ENCODE measurements around the gene YWHAG. TPM values are rescaled to one million over a fixed set of nuclear protein-coding genes. Genes with fewer than 3 reads are reported as not detected.

YWHAG gene
- polyA plus RNA-seq, 3 donors: 6.9 to 12.2 (median 9.3) TPM

GRCh38 chr7:76343294-76343930 is 15.4 kb downstream of the YWHAG start:
- Histone ChIP-seq H3K4me3 (replicated peaks in 1 of 3; ENCODE audit: low read depth in 2 of 3, low read length in 3 of 3) (no peak overlapping the region), H3K27ac (ENCODE audit: low read depth in 1 of 2, low read length in 2 of 2) (peak overlapping the region in 1 of 2 donors; percentile 11), H3K36me3 (replicated peaks in 1 of 2; ENCODE audit: control insufficient read depth in 1 of 2, insufficient read depth in 2 of 2, low read length in 2 of 2) (peaks cover 50 to 91% of the 10 kb centered on the region in 2 donors), H3K9me3 (replicated peaks in 1 of 2; ENCODE audit: control insufficient read depth in 1 of 2, insufficient read depth in 1 of 2, low read length in 2 of 2) (no peaks in the 10 kb centered on the region), H3K79me2 (ENCODE audit: insufficient read depth, low read length) (peaks cover 100% of the 10 kb centered on the region), H3K4me2 (replicated peaks; ENCODE audit: extremely low read depth, low read length, poor library complexity, severe bottlenecking) (no peak overlapping the region), H2AFZ (ENCODE audit: insufficient read depth, low read depth, low read length, poor library complexity, severe bottlenecking) (no peak overlapping the region), H3K27me3 (ENCODE audit: control insufficient read depth in 2 of 2, insufficient read depth in 2 of 2, low read length in 2 of 2) (no peaks in the 10 kb centered on the region), H4K20me1 (ENCODE audit: insufficient read depth, low read length) (peaks cover 100% of the 10 kb centered on the region), H3K4me1 (ENCODE audit: control insufficient read depth in 1 of 2, insufficient read depth in 2 of 2, low read length in 2 of 2) (peaks cover 6 to 7% of the 10 kb centered on the region in 2 donors), H3K9ac (ENCODE audit: insufficient read depth, low read length, poor library complexity, severe bottlenecking) (no peak overlapping the region)
- intact Hi-C loops (cut with micrococcal nuclease): no loop called here
- peaks cover 39% of the 10 kb centered on the region for H3K4me1 Mint-ChIP-seq
- TF ChIP-seq, protein P1, sequence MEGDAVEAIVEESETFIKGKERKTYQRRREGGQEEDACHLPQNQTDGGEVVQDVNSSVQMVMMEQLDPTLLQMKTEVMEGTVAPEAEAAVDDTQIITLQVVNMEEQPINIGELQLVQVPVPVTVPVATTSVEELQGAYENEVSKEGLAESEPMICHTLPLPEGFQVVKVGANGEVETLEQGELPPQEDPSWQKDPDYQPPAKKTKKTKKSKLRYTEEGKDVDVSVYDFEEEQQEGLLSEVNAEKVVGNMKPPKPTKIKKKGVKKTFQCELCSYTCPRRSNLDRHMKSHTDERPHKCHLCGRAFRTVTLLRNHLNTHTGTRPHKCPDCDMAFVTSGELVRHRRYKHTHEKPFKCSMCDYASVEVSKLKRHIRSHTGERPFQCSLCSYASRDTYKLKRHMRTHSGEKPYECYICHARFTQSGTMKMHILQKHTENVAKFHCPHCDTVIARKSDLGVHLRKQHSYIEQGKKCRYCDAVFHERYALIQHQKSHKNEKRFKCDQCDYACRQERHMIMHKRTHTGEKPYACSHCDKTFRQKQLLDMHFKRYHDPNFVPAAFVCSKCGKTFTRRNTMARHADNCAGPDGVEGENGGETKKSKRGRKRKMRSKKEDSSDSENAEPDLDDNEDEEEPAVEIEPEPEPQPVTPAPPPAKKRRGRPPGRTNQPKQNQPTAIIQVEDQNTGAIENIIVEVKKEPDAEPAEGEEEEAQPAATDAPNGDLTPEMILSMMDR (IDR thresholded peaks at IDR 0.05): no peak
- no peaks in the 10 kb centered on the region for H3K27me3 Mint-ChIP-seq (ENCODE audit: low read depth in 3 of 3)
- H3K4me3 Mint-ChIP-seq: no peak overlapping the region
- 95% methylated on average over 5 of the region's 6 CpGs for WGBS (ENCODE audit: insufficient coverage)
- peak overlapping the region in 2 of 7 donors; percentile 8 to 20 for H3K27ac Mint-ChIP-seq
- peaks cover 55 to 86% of the 10 kb centered on the region in 2 donors for H3K36me3 Mint-ChIP-seq
- DNase-seq: no peak
- H3K9me3 Mint-ChIP-seq: no peaks in the 10 kb centered on the region

DNA sequence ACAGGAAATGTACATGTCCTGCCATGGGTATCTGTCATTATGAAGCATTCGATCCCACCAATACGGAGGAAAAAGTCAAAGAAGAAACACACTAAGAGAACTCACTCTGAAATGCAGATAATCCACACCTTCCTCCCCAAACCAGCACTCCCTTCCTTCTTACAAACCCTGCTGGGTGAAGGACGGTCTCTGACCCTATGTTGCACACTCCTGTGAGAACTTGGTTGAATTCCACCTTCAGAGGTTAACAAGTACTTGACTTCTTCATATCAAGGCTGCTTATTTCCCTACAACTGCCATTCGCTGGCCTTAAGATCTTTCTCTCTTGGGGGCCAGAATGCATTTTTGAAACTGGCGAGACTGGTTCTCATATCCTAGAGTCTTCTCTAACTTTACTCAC is 16.6 kb downstream of the YWHAG start:
- H3K4me3 Mint-ChIP-seq: no peak overlapping the region
- no peak overlapping the region for H3K9ac ChIP-seq (ENCODE audit: insufficient read depth, low read length, poor library complexity, severe bottlenecking)
- peaks cover 4 to 6% of the 10 kb centered on the region in 2 donors for H3K4me1 ChIP-seq (ENCODE audit: control insufficient read depth in 1 of 2, insufficient read depth in 2 of 2, low read length in 2 of 2)
- no peaks in the 10 kb centered on the region for H3K9me3 Mint-ChIP-seq
- WGBS (ENCODE audit: insufficient coverage): 95% methylated on average over 5 of the region's 5 CpGs
- peaks cover 100% of the 10 kb centered on the region for H3K79me2 ChIP-seq (ENCODE audit: insufficient read depth, low read length)
- no peak for DNase-seq
- no peak overlapping the region for H3K4me3 ChIP-seq (replicated peaks in 1 of 3; ENCODE audit: low read depth in 2 of 3, low read length in 3 of 3)
- intact Hi-C loops (cut with micrococcal nuclease): no loop called here
- H3K36me3 Mint-ChIP-seq: peaks cover 52 to 85% of the 10 kb centered on the region in 2 donors
- H3K4me2 ChIP-seq (replicated peaks; ENCODE audit: extremely low read depth, low read length, poor library complexity, severe bottlenecking): no peak overlapping the region
- H3K27ac Mint-ChIP-seq: peak overlapping the region in 5 of 7 donors; percentile 32 to 74 (median 53)
- TF ChIP-seq, protein P1 (IDR thresholded peaks at IDR 0.05): no peak
- H3K4me1 Mint-ChIP-seq: peaks cover 36% of the 10 kb centered on the region
- no peaks in the 10 kb centered on the region for H3K27me3 Mint-ChIP-seq (ENCODE audit: low read depth in 3 of 3)
- H2AFZ ChIP-seq (ENCODE audit: insufficient read depth, low read depth, low read length, poor library complexity, severe bottlenecking): no peak overlapping the region
- peak overlapping the region in 1 of 2 donors; percentile 3 for H3K27ac ChIP-seq (ENCODE audit: low read depth in 1 of 2, low read length in 2 of 2)
- peaks cover 48 to 91% of the 10 kb centered on the region in 2 donors for H3K36me3 ChIP-seq (replicated peaks in 1 of 2; ENCODE audit: control insufficient read depth in 1 of 2, insufficient read depth in 2 of 2, low read length in 2 of 2)
- H4K20me1 ChIP-seq (ENCODE audit: insufficient read depth, low read length): peaks cover 100% of the 10 kb centered on the region
- H3K9me3 ChIP-seq (replicated peaks in 1 of 2; ENCODE audit: control insufficient read depth in 1 of 2, insufficient read depth in 1 of 2, low read length in 2 of 2): no peaks in the 10 kb centered on the region
- no peaks in the 10 kb centered on the region for H3K27me3 ChIP-seq (ENCODE audit: control insufficient read depth in 2 of 2, insufficient read depth in 2 of 2, low read length in 2 of 2)

Measured in CD14-positive monocyte (primary cell).